ENCODE measurements around the gene ATP5PB. TPM values are rescaled to one million over a fixed set of nuclear protein-coding genes. Genes with fewer than 3 reads are reported as not detected.

The ATP5PB gene, protein sequence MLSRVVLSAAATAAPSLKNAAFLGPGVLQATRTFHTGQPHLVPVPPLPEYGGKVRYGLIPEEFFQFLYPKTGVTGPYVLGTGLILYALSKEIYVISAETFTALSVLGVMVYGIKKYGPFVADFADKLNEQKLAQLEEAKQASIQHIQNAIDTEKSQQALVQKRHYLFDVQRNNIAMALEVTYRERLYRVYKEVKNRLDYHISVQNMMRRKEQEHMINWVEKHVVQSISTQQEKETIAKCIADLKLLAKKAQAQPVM
- 520 TPM for polyA plus RNA-seq (2012; ENCODE audit: missing spikeins)

DNA sequence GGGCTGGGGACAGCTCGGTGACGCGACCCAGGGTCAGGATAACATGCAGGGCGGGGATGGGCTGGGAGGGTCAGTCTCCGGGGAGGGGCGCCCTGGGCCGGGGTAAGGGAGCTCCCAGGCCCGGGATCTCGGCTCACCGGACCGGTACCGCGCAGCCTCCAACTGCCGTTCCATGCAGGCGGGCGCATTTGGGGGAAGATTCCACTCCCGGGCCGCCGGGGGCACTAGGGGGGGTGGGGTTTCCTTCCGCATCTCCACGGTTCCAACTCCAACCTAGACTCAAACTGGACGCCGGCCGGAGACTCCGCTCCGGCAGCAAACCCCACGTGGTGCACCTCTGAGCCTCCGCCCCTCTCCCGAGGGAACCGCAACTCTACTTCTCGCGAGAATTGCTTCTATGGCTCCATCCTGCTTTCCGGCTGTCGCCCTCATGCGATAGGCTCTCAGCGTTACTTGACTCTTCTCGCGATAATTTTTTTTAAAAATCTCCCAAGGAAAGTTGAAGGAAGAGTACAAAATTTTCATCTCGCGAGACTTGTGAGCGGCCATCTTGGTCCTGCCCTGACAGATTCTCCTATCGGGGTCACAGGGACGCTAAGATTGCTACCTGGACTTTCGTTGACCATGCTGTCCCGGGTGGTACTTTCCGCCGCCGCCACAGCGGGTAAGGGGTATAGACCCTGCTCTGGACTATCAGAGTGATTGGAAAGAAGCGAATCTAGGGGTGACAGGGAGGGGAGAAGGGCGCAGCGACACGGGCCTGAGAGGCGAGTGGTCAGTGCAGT lies at the start of gene ATP5PB, which contains the start of gene WDR77:
Gene ATP5PB, plus strand, starts transcription at position 547 of the 785 bp plus-strand sequence. Its CDS starts 78 bp downstream, at position 625.
Gene WDR77, minus strand, starts transcription at position 339 of the 785 bp plus-strand sequence. Its CDS starts 87 bp downstream, at position 252.
- TF ChIP-seq TAF1 (IDR thresholded peaks at IDR 0.05; ENCODE audit: borderline replicate concordance, low read depth, low read length) (peak; percentile 53; the same call in 1 of the 2 replicates), POLR2A (IDR thresholded peaks at IDR 0.05; ENCODE audit: low read depth, low read length) (peak; percentile 77), POLR2AphosphoS5 (IDR thresholded peaks at IDR 0.05; ENCODE audit: low read depth, low read length) (peak; percentile 68)
- DNase-seq (ENCODE audit: insufficient read length): peak; percentile 89
- peak; percentile 94 for FAIRE-seq

DNA sequence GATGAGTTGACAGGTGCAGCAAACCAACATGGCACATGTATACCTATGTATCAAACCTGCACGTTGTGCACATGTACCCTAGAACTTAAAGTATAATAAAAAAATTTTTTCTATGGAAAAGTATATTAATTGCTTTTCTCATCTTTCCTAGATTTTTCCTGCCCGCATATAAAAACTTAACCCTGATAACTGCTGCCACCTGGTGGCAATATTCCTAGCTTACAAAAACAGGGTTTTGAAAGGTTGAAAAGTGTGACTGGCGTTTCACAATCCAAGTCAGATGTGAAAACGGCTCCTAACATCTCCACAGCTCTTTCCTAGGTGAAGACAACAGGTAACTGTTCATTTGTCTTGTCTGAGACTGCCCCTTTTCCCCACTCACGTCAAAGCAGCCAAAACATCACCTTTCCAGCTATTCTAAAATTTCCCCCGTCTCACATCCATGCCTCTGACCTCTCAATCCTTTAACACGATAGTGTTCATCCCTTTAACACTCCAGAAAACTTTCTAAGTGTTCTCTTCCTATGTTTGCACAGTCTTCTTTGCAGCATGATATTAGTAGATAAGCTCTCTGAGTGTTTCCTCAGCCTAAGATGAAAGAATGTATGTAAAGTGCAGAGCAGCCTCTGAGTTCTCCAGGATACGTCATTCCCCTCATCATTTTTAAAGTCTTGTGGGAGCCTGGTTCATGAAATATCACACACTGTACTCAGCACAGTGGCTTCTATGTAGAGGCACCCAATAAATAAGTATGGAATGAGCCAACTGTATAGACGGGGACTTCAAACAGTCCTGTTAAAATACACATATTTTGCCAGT lies 49.3 kb upstream of the ATP5PB start:
- peak; percentile 74 for FAIRE-seq
- no peak for TF ChIP-seq POLR2AphosphoS5 (IDR thresholded peaks at IDR 0.05; ENCODE audit: low read depth, low read length)
- no peak for TF ChIP-seq POLR2A (IDR thresholded peaks at IDR 0.05; ENCODE audit: low read depth, low read length)
- TF ChIP-seq TAF1 (IDR thresholded peaks at IDR 0.05; ENCODE audit: borderline replicate concordance, low read depth, low read length): no peak
- no peak for DNase-seq (ENCODE audit: insufficient read length)

DNA sequence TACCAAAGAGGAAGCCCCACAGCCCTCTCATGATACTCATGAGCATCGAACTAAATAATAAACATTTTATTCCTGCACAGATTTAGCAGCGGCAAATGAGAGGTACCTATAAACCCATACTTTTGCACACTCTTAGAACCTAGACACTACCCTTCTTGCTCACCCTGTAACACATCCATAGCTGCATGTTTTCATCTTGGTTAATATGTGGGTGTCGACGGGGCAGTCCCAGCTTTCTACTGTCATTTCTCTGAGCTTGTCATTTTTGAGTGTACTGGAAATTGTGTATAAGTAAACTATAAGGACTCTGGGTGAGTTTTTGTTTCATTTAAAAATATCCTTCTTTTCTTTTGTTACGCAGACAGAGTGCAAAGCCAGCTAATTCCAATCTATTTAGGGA lies 47.2 kb upstream of the ATP5PB start:
- no peak for FAIRE-seq
- no peak for TF ChIP-seq POLR2AphosphoS5 (IDR thresholded peaks at IDR 0.05; ENCODE audit: low read depth, low read length)
- no peak for TF ChIP-seq POLR2A (IDR thresholded peaks at IDR 0.05; ENCODE audit: low read depth, low read length)
- TF ChIP-seq TAF1 (IDR thresholded peaks at IDR 0.05; ENCODE audit: borderline replicate concordance, low read depth, low read length): no peak
- no peak for DNase-seq (ENCODE audit: insufficient read length)

DNA sequence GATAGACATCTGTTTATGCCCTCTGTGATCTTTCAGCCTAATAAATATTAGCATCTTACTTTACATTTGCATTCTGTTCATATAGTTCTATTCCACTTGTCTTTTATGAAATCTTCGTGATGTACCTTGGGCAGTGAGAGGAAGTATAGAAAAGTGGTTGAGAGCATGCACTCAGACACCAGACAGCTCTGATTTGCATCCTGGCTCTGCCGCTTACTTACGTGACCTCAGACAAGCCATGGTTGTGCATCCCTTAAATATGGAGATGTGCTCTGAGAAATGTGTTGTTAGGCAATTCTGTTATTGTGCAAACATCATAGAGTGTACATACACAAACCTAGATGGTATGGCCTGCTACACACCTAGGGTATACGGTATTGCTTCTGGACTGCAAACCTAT lies 44.7 kb upstream of the ATP5PB start:
- TF ChIP-seq POLR2A (IDR thresholded peaks at IDR 0.05; ENCODE audit: low read depth, low read length) (no peak), POLR2AphosphoS5 (IDR thresholded peaks at IDR 0.05; ENCODE audit: low read depth, low read length) (no peak), TAF1 (IDR thresholded peaks at IDR 0.05; ENCODE audit: borderline replicate concordance, low read depth, low read length) (no peak)
- DNase-seq (ENCODE audit: insufficient read length) (no peak), FAIRE-seq (no peak)

DNA sequence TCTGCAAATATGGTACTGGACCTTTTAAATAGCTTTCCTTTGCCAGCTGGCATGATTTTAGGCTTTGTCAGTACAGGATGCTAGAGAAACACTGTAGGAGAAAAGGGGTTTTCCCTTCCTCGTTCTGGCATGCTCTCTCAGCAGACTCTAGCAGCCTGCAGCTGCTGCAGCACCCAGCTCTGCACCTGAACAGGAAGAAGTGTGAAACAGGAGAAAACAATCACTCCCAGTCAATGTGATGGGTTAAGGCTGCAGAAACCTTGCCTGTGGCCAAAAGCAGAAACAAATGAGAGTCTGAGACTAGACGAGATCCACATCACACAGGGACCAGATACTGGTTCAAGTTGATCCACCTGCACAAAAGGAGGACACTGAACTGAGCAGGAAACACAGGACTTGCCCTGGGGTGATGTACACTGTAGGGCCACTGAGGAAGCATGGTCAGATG lies 42.9 kb upstream of the ATP5PB start:
- TF ChIP-seq POLR2AphosphoS5 (IDR thresholded peaks at IDR 0.05; ENCODE audit: low read depth, low read length) (no peak), TAF1 (IDR thresholded peaks at IDR 0.05; ENCODE audit: borderline replicate concordance, low read depth, low read length) (no peak), POLR2A (IDR thresholded peaks at IDR 0.05; ENCODE audit: low read depth, low read length) (no peak)
- FAIRE-seq (peak; percentile 97), DNase-seq (ENCODE audit: insufficient read length) (peak; percentile 49)

DNA sequence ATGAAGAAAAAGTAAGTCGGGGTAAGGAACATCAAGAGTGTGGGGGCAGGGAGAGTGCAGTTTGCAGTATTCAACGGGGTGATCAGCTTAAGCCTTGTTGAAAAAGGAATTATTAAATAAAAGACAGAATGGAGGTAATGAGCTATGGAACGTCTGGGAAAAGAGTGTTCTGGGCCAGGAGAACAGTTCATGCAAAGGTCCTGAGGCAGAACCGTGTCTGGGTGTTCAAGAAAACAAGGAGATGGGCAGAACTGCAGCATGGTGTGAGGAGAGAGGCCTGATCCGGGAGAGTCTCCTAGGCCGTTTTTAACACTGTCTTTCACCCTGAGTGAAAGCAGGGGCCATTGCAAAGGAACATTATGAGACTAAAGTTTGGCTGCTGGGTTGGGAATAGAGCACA lies 42.0 kb upstream of the ATP5PB start:
- no peak for DNase-seq (ENCODE audit: insufficient read length)
- FAIRE-seq: no peak
- TF ChIP-seq TAF1 (IDR thresholded peaks at IDR 0.05; ENCODE audit: borderline replicate concordance, low read depth, low read length) (no peak), POLR2A (IDR thresholded peaks at IDR 0.05; ENCODE audit: low read depth, low read length) (no peak), POLR2AphosphoS5 (IDR thresholded peaks at IDR 0.05; ENCODE audit: low read depth, low read length) (no peak)

DNA sequence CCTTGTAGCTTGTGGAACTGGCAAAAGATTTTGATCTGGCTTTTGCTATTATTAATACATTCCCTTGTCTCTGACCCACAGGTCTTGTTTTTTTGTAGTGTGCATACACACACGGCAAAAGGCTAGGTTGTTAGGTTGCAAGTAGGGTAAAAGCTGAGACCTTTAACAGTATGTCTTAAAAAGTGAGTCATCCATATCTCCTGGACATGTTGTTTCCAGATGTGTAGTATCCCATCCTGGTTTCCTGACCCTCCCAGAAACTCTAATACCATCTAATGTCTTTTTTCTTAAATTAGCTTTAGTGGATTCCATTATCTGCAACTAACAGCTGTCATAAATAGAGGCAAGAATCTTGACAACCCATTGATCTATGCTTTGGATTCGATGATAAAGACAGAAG lies 36.4 kb upstream of the ATP5PB start:
- FAIRE-seq (no peak), DNase-seq (ENCODE audit: insufficient read length) (no peak)
- TF ChIP-seq TAF1 (IDR thresholded peaks at IDR 0.05; ENCODE audit: borderline replicate concordance, low read depth, low read length) (no peak), POLR2A (IDR thresholded peaks at IDR 0.05; ENCODE audit: low read depth, low read length) (no peak), POLR2AphosphoS5 (IDR thresholded peaks at IDR 0.05; ENCODE audit: low read depth, low read length) (no peak)

DNA sequence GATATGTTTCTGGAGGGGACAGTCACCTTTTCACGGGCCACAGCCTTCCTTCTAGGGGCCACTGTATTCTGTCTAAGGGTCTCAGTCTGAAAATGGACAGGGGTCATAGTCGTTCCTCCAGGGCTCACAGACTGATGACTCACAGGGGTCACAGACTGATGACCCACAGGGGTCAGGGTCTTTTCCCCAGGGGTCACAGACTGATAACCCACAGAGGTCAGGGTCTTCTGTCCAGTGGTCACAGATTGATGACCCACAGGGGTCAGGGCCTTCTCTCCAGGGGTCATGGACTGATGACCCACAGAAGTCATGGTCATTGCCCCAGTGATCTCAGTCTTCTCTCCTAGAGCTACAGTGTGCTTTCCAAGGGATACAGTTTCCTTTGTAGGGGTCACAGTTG lies 34.5 kb upstream of the ATP5PB start:
- TF ChIP-seq POLR2A (IDR thresholded peaks at IDR 0.05; ENCODE audit: low read depth, low read length) (no peak), TAF1 (IDR thresholded peaks at IDR 0.05; ENCODE audit: borderline replicate concordance, low read depth, low read length) (no peak), POLR2AphosphoS5 (IDR thresholded peaks at IDR 0.05; ENCODE audit: low read depth, low read length) (no peak)

DNA sequence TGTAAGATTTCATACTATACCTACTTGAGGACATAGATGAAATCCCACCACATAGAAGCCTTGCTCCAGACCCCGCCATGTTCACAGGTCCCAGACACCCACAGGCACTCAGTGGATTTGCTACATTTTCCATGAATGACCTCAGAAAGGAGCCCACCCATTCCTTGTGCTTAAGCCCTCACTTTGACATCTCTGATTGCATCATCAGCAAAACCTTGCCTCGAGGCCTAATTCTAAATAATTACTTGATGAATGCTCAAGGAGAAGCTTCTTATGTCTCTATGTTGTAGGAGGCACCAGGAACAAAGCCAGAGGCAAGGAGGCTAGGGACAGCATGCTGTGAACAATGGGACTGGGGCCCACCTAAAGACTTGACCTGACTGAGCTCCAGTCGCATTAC lies 33.8 kb upstream of the ATP5PB start:
- DNase-seq (ENCODE audit: insufficient read length): no peak
- no peak for TF ChIP-seq TAF1 (IDR thresholded peaks at IDR 0.05; ENCODE audit: borderline replicate concordance, low read depth, low read length)
- no peak for TF ChIP-seq POLR2A (IDR thresholded peaks at IDR 0.05; ENCODE audit: low read depth, low read length)
- no peak for TF ChIP-seq POLR2AphosphoS5 (IDR thresholded peaks at IDR 0.05; ENCODE audit: low read depth, low read length)
- FAIRE-seq: no peak

More for the DNA sequence above, 34.5 kb upstream of the ATP5PB start:
- FAIRE-seq (no peak), DNase-seq (ENCODE audit: insufficient read length) (no peak)

DNA sequence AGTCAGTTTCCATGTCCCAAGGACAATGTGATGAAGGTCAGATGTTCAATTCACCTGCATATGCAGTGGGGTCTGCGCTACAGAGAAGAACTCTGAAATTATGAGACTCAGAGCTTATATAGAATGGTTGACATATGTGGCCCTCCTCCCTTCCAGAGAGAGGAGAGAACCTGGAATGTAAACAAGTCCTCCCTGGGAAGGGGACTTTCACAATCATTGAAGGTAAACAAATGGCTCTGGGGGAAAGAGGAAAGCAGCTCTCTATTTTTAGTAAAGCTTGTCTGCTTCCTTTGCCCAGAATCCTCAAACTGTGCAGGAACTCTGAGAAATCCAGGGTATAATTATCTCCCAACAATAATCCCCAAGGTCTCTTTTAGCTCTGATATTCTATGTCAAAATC lies 31.5 kb upstream of the ATP5PB start:
- FAIRE-seq (no peak), DNase-seq (ENCODE audit: insufficient read length) (no peak)
- no peak for TF ChIP-seq TAF1 (IDR thresholded peaks at IDR 0.05; ENCODE audit: borderline replicate concordance, low read depth, low read length)

DNA sequence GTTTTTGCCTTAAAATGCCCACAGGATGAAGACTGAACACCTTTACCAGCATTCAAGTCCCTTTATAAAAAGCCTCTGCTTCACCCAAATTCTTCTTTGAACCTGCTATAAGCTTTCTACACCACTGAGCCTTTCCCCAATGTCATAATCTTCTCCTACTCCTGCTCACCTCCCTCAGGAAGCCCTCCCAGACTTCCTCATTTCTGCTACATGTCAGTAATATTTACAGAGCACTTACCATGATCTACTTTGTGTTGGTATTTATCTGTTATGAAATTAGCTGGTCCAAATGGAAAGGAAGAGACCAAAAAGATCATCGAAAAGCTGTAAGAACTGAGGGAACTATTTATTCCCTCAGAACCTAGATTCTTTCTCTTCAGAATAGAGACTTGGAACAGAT lies 30.2 kb upstream of the ATP5PB start:
- FAIRE-seq: no peak
- no peak for DNase-seq (ENCODE audit: insufficient read length)
- no peak for TF ChIP-seq POLR2AphosphoS5 (IDR thresholded peaks at IDR 0.05; ENCODE audit: low read depth, low read length)
- TF ChIP-seq POLR2A (IDR thresholded peaks at IDR 0.05; ENCODE audit: low read depth, low read length): no peak
- no peak for TF ChIP-seq TAF1 (IDR thresholded peaks at IDR 0.05; ENCODE audit: borderline replicate concordance, low read depth, low read length)
